Measurements from ENCODE around the gene ETFA.

GRCh38 chr15:76204916-76205460 is 106.3 kb downstream of the ETFA start:
- TF ChIP-seq CTCF (conservative IDR thresholded peaks at IDR 0.05 in 1 of 2, IDR thresholded peaks at IDR 0.05 in 1 of 2; ENCODE audit: extremely low read depth in 1 of 2, insufficient read depth in 1 of 2, low read depth in 1 of 2, low read length in 2 of 2) (no peak), EZH2 (IDR thresholded peaks at IDR 0.05; ENCODE audit: borderline replicate concordance, low read length) (no peak)
